Gastroesophageal sphincter (tissue), 3 donors: Measurements from ENCODE around the gene TRIML1.

ENCODE experiments used
- CTCF ChIP-seq, 4 experiments: fragments of 200-600 bp in 2 of 4; fragments of 450-650 bp in 2 of 4; sonication (generic) in 1 of 4; IDR thresholded peaks; one replicate each; pipeline ENCODE4 v1.5.1; 2017 to 2019; ENCODE audit warnings: antibody characterized with exemption in 4 of 4, mild to moderate bottlenecking in 2 of 4, moderate library complexity in 2 of 4
- EP300 ChIP-seq: sonication (generic); formaldehyde crosslinking; IDR thresholded peaks from one replicate; pipeline ENCODE4 v1.6.1; 2017; ENCODE audit warnings: antibody characterized with exemption, mild to moderate bottlenecking
- POLR2AphosphoS5 ChIP-seq: sonication (generic); formaldehyde crosslinking; IDR thresholded peaks from one replicate; pipeline ENCODE4 v1.6.1; 2017; ENCODE audit warnings: antibody characterized with exemption

GRCh38 chr4:188175288-188175687 is 36.0 kb downstream of the TRIML1 start:
- TF ChIP-seq CTCF (IDR thresholded peaks at IDR 0.05) (no peak), POLR2AphosphoS5 (no peak), EP300 (no peak)
